ENCODE data around the gene RPTOR. TPM values are rescaled to one million over a fixed set of nuclear protein-coding genes. Genes with fewer than 3 reads are reported as not detected.

The RPTOR gene
- total RNA-seq, 1 experiment from 2014 or later, result 25.1 TPM

- Mint-ChIP-seq H3K36me3 (ENCODE audit: insufficient read depth in 1 of 3, low read depth in 3 of 3) (peaks cover 11 to 23% (median 16%) of the 10 kb centered on the region in 3 experiments), H3K27ac (no peak overlapping the region), H3K4me1 (no peaks in the 10 kb centered on the region), H3K4me3 (no peak overlapping the region), H3K27me3 (ENCODE audit: low read depth) (peaks cover 12% of the 10 kb centered on the region), H3K9me3 (peaks cover 3 to 8% of the 10 kb centered on the region in 2 experiments; a peak in 4 of 5 replicates)
- no CpG with 5 or more reads among the region's 33 CpGs for WGBS (ENCODE audit: extremely low coverage, insufficient read length, low lambda C conversion rate)
- no peak for TF ChIP-seq CTCF (conservative IDR thresholded peaks at IDR 0.05)
- no peak overlapping the region for H4K8ac ChIP-seq (replicated peaks; ENCODE audit: insufficient read length, low read depth, low read length)
- H4K20me1 ChIP-seq (ENCODE audit: control insufficient read depth, insufficient read depth, insufficient read length), result no peaks in the 10 kb centered on the region
- H2BK15ac ChIP-seq (ENCODE audit: low read depth, low read length), result no peak overlapping the region
- no peak overlapping the region for H3K56ac ChIP-seq (ENCODE audit: insufficient read length, low read depth, low read length)
- H3K79me2 ChIP-seq (ENCODE audit: insufficient read depth, low read length), result no peaks in the 10 kb centered on the region
- no peaks in the 10 kb centered on the region for H3K27me3 ChIP-seq (ENCODE audit: insufficient read depth, low read length)
- H3K9me3 ChIP-seq (ENCODE audit: control insufficient read depth, low read depth, low read length), result peaks cover 4% of the 10 kb centered on the region
- no peak overlapping the region for H3K14ac ChIP-seq (ENCODE audit: insufficient read depth, low read length)
- no peak overlapping the region for H2BK5ac ChIP-seq (ENCODE audit: insufficient read length, low read length)
- H2BK12ac ChIP-seq (ENCODE audit: insufficient read length, low read depth, low read length), result no peak overlapping the region
- H3K4me1 ChIP-seq (ENCODE audit: insufficient read depth, low read length), result no peaks in the 10 kb centered on the region
- H3K18ac ChIP-seq (ENCODE audit: insufficient read length, low read depth, low read length), result no peak overlapping the region
- H2AK5ac ChIP-seq (ENCODE audit: insufficient read length, low read length), result no peak overlapping the region
- no peak overlapping the region for H4K5ac ChIP-seq (ENCODE audit: insufficient read length, low read depth, low read length)
- no peak overlapping the region for H3K4ac ChIP-seq (ENCODE audit: low read depth, low read length)
- H3K23me2 ChIP-seq (ENCODE audit: insufficient read length, low read depth, low read length, poor library complexity, severe bottlenecking), result peaks cover 3% of the 10 kb centered on the region
- H3K23ac ChIP-seq (ENCODE audit: insufficient read length, low read depth, low read length), result no peak overlapping the region
- H3K4me2 ChIP-seq (ENCODE audit: insufficient read depth, insufficient read length, low read length), result no peak overlapping the region
- no peak overlapping the region for H2AFZ ChIP-seq (ENCODE audit: low read length)
- DNase-seq, result no peak
- H2BK120ac ChIP-seq (ENCODE audit: low read depth, low read length, poor library complexity, severe bottlenecking), result no peak overlapping the region
- no peaks in the 10 kb centered on the region for H3K79me1 ChIP-seq (ENCODE audit: insufficient read depth, low read depth, low read length, poor library complexity, severe bottlenecking)
- no peak overlapping the region for H2BK20ac ChIP-seq (ENCODE audit: low read depth, low read length, poor library complexity, severe bottlenecking)
- H3K27ac ChIP-seq (ENCODE audit: insufficient read length, low read depth, low read length), result no peak overlapping the region
- no peak overlapping the region for H3K9ac ChIP-seq (ENCODE audit: extremely low read depth, insufficient read length, low read length)
- no peak overlapping the region for H4K91ac ChIP-seq (ENCODE audit: insufficient read length, low read depth, low read length)
- H3T11ph ChIP-seq (ENCODE audit: low read length), result no peak overlapping the region
These were observed 375.0 kb downstream of the RPTOR start for GRCh38 chr17:80919331-80920311.

All from H9 (cell line).